Mucosa of rectum (tissue), 2 donors: ENCODE measurements around the gene TOM1L2.

Experiments
- H3K27ac ChIP-seq, 2 donors: one replicate each; pipeline ENCODE4 v1.7.0; 2013; ENCODE audit warnings: inconsistent platforms in 2 of 2, low read depth in 2 of 2, low read length in 2 of 2
- H3K27me3 ChIP-seq, 2 donors: one replicate each; pipeline ENCODE4 v1.7.0; 2013; ENCODE audit warnings: low read length in 2 of 2; ENCODE audit not compliant: control insufficient read depth in 2 of 2, insufficient read depth in 2 of 2
- H3K36me3 ChIP-seq, 2 donors: one replicate each; pipeline ENCODE4 v1.7.0; 2013; ENCODE audit warnings: low read length in 2 of 2; ENCODE audit not compliant: control insufficient read depth in 2 of 2, insufficient read depth in 2 of 2
- H3K4me1 ChIP-seq, 2 donors: one replicate each; pipeline ENCODE4 v1.7.0; 2013; ENCODE audit warnings: low read length in 2 of 2, mild to moderate bottlenecking in 1 of 2; ENCODE audit not compliant: control insufficient read depth in 2 of 2, insufficient read depth in 2 of 2
- H3K4me3 ChIP-seq, 2 donors: one replicate each; pipeline ENCODE4 v1.7.0; 2013; ENCODE audit warnings: low read length in 2 of 2
- H3K9ac ChIP-seq, 2 donors: one replicate each; pipeline ENCODE4 v1.7.0; 2013; ENCODE audit warnings: low read length in 2 of 2, low read depth in 1 of 2, mild to moderate bottlenecking in 1 of 2
- H3K9me3 ChIP-seq, 2 donors: one replicate each; pipeline ENCODE4 v1.7.0; 2013; ENCODE audit warnings: low read length in 2 of 2; ENCODE audit not compliant: control insufficient read depth in 2 of 2
- donor health status: healthy.
- donor health status: Normal muscosa, but diverticular disease.

Gene TOM1L2

DNA sequence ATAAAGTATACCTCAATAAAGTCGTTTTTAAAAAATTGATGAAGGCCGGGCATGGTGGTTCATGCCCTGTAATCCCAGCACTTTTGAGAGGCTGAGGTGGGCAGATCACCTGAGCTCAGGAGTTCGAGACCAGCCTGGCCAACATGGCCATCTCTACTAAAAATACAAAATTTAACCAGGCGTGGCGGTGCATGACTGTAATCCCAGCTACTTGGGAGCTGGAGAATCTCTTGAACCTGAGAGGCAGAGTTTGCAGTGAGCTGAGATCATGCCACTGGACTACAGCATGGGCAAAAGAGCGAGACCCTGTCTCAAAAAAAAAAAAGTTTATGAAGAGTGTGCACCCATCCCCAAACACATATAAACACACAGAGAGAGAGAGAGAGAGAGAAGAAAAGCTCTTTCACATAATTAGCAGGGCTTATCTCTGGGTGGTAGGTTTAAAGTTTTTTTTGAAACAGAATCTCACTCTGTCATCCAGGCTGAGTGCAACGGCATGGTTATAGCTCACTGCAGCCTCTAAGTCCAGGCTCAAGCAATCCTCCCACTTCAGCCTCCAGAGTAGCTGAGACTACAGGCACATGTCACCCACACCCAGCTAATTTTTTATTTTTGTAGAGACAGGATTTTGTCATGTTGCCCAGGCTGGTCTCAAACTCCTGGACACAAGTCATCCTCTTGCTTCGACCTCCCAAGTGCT is 138.4 kb downstream of the TOM1L2 start:
- Histone ChIP-seq H3K4me1 (peaks cover 53 to 59% of the 10 kb centered on the region in 2 donors), H3K4me3 (no peak overlapping the region), H3K9ac (peak overlapping the region in 1 of 2 donors; percentile 14)

GRCh38 chr17:17832032-17832363 is 140.2 kb downstream of the TOM1L2 start:
- H3K9me3 ChIP-seq, result no peaks in the 10 kb centered on the region
- peaks cover 39 to 51% of the 10 kb centered on the region in 2 donors for H3K4me1 ChIP-seq
- peak overlapping the region in 1 of 2 donors; percentile 0 for H3K9ac ChIP-seq
- no peak overlapping the region for H3K4me3 ChIP-seq
- peaks cover 0 to 7% of the 10 kb centered on the region in 2 donors for H3K36me3 ChIP-seq
- peak overlapping the region; percentile 76 to 78 for H3K27ac ChIP-seq
- no peaks in the 10 kb centered on the region for H3K27me3 ChIP-seq

More for the DNA sequence above, 138.4 kb downstream of the TOM1L2 start:
- Histone ChIP-seq H3K36me3 (peaks cover 0 to 4% of the 10 kb centered on the region in 2 donors), H3K27ac (no peak overlapping the region), H3K9me3 (no peaks in the 10 kb centered on the region), H3K27me3 (no peaks in the 10 kb centered on the region)

DNA sequence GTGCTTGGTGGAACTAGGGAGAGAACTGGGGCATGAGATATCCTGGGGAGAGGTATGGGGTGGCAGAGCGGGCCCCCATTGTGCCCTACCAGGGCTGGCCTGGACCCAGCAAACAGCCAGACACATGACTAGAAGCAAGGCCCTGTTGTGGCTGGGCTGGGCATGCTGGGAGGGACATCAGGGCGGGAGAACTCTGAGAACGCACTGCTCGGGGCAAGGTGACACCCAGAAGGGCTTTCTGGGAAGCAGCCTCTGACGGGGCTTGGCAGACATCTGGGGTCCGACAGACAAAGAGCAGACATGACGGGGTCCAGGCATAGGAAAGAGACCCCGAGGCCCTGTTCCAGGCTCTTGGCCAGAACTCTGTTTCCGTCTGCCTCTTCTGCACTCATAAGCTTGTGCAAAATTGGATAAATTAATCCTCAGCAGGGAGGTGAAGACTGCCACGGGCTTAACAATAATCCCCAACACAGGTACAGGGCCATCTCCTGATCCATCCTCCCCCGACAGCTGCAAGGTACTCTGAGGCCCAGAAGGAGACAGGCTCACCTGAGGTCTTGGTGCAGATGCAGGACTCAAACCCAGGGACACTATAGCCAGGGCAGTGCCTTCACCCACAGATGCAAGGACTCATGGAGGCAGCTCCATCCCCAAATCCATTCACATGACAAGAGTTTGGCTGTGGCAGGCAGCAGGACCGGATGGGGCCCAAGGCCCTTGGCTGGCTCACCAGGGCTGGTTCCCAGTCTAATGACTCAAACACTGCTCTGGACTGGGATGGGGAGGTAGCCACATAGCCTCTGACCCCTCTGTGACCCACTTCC is 140.8 kb downstream of the TOM1L2 start:
- Histone ChIP-seq H3K9me3 (no peaks in the 10 kb centered on the region), H3K27ac (peak overlapping the region; percentile 76 to 78), H3K4me3 (no peak overlapping the region), H3K36me3 (peaks cover 0 to 7% of the 10 kb centered on the region in 2 donors), H3K4me1 (peaks cover 44 to 50% of the 10 kb centered on the region in 2 donors), H3K9ac (peak overlapping the region; percentile 0 to 36), H3K27me3 (no peaks in the 10 kb centered on the region)

GRCh38 chr17:17830740-17831207 is 141.4 kb downstream of the TOM1L2 start:
- H3K27ac ChIP-seq, result peak overlapping the region; percentile 76 to 78
- no peak overlapping the region for H3K4me3 ChIP-seq
- no peaks in the 10 kb centered on the region for H3K9me3 ChIP-seq
- peaks cover 0 to 7% of the 10 kb centered on the region in 2 donors for H3K36me3 ChIP-seq
- peak overlapping the region in 1 of 2 donors; percentile 36 for H3K9ac ChIP-seq
- peaks cover 46 to 52% of the 10 kb centered on the region in 2 donors for H3K4me1 ChIP-seq
- no peaks in the 10 kb centered on the region for H3K27me3 ChIP-seq

GRCh38 chr17:17830269-17830567 is 142.0 kb downstream of the TOM1L2 start:
- H3K27ac ChIP-seq, result peak overlapping the region in 1 of 2 donors; percentile 30

GRCh38 chr17:17827826-17828621 is 144.2 kb downstream of the TOM1L2 start:
- peaks cover 56% of the 10 kb centered on the region in 2 donors for H3K4me1 ChIP-seq
- H3K27me3 ChIP-seq, result no peaks in the 10 kb centered on the region
- H3K4me3 ChIP-seq, result no peak overlapping the region
- peaks cover 0 to 7% of the 10 kb centered on the region in 2 donors for H3K36me3 ChIP-seq
- no peaks in the 10 kb centered on the region for H3K9me3 ChIP-seq
- H3K27ac ChIP-seq, result no peak overlapping the region
- H3K9ac ChIP-seq, result peak overlapping the region in 1 of 2 donors; percentile 5

More at GRCh38 chr17:17830269-17830567, 142.0 kb downstream of the TOM1L2 start:
- Histone ChIP-seq H3K9ac (peak overlapping the region in 1 of 2 donors; percentile 36), H3K9me3 (no peaks in the 10 kb centered on the region), H3K27me3 (no peaks in the 10 kb centered on the region), H3K4me3 (no peak overlapping the region), H3K36me3 (peaks cover 0 to 7% of the 10 kb centered on the region in 2 donors), H3K4me1 (peaks cover 41 to 48% of the 10 kb centered on the region in 2 donors)

DNA sequence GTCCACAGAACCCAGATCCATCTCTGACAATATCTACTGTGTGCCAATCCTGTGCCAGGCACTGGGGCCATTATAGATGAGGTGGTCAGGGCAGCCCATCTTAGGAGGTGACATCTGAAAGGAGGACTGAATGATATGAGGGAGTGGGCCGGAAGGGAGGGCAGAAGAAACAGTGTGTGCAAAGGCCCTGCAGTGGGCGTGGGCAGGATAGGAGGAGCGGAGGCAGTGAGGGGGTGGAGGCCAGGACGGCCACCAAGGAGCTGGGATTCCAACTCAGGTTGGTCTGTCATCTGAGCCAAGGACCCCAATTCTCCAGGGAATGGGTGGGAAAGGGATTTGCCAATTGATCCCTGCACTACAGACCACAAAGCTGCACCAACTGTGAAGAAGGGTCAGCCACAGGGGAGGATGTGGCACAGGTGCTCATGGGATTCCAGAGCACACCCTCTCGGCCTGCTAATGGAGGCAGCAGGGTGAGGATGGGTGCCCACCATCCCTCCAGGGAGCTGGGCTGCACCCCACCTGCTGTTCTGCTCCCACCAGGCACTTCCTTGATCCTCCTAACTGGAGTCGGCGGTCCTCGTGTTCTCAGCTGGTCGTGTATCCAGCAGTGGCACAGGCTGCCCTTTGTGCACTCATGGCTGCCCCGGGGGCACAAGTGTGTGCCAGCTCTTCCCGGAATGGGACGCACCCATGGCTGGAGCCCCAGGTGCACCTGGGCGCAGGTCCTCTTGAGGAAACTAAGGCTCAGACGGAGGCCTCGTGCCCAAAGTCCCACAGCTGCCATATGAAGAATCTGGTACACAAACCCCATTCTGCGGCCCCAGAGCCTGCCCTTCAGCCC is 145.0 kb downstream of the TOM1L2 start:
- Histone ChIP-seq H3K27ac (peak overlapping the region in 1 of 2 donors; percentile 95), H3K36me3 (peaks cover 0 to 6% of the 10 kb centered on the region in 2 donors), H3K4me3 (no peak overlapping the region), H3K4me1 (peaks cover 63 to 65% of the 10 kb centered on the region in 2 donors), H3K9ac (no peak overlapping the region), H3K9me3 (no peaks in the 10 kb centered on the region), H3K27me3 (no peaks in the 10 kb centered on the region)

DNA sequence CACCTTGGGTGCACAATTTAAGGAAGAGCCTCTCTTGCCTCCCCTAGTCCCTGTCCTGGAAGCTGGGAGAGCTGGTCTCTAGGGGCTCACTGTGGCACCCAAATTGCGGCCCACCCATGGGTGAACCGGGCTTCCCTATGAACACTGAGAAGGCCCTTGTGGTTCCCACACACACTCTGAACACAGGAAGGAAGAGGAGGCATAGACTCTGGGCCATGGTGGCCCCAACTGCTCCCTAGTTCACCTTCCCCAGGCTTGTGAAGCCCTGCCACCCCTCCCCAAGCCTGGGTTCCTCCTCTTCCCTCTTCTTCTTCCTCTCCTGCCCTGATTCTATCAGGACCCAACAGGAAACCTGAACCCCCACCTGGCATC is 145.9 kb downstream of the TOM1L2 start:
- peaks cover 0 to 3% of the 10 kb centered on the region in 2 donors for H3K36me3 ChIP-seq
- peaks cover 63 to 67% of the 10 kb centered on the region in 2 donors for H3K4me1 ChIP-seq
- no peak overlapping the region for H3K4me3 ChIP-seq
- H3K9me3 ChIP-seq, result no peaks in the 10 kb centered on the region
- peak overlapping the region; percentile 87 to 95 for H3K27ac ChIP-seq
- peak overlapping the region in 1 of 2 donors; percentile 15 for H3K9ac ChIP-seq
- H3K27me3 ChIP-seq, result no peaks in the 10 kb centered on the region
